IPS DF 19.7 (cell line): ENCODE measurements around the gene CHCHD2.
"Not testable (repeated sequence)": the region's sequence is repeated elsewhere in the genome, so short reads cannot be mapped to it uniquely, and the experiment has no call there.

Experiments used
- DNase-seq: peaks from one replicate; pipeline ENCODE4 v3.0.0-alpha.2; 2013; ENCODE audit warnings: low read depth, low spot score

CHCHD2 gene, protein sequence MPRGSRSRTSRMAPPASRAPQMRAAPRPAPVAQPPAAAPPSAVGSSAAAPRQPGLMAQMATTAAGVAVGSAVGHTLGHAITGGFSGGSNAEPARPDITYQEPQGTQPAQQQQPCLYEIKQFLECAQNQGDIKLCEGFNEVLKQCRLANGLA

GRCh38 chr7:56106108-56107073, at the start of gene CHCHD2:
CHCHD2 (minus strand) TSS chr7:56106476; CDS start chr7:56106413, 63 bp downstream.
- DNase-seq: no peak

DNA sequence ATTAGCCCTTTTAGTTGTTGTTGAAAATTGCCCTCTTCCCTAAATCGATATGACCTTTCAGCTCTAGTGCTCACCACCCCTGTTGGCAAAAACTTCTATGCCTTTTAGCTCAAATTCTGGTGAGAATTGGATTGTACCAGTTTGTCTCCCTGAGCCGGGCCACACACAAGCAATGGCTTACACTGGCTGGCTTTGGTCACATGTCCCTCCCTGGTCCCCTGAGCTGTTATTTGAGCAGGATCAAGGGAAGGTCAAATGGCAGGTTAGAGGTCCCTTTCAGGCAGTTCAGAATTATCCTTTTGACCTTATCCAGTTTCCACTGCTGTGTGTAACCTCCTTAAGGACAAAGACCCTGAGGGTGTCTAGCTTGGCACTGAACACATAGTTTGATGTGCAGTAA, 24.8 kb upstream of the CHCHD2 start:
- DNase-seq: not testable (repeated sequence)

DNA sequence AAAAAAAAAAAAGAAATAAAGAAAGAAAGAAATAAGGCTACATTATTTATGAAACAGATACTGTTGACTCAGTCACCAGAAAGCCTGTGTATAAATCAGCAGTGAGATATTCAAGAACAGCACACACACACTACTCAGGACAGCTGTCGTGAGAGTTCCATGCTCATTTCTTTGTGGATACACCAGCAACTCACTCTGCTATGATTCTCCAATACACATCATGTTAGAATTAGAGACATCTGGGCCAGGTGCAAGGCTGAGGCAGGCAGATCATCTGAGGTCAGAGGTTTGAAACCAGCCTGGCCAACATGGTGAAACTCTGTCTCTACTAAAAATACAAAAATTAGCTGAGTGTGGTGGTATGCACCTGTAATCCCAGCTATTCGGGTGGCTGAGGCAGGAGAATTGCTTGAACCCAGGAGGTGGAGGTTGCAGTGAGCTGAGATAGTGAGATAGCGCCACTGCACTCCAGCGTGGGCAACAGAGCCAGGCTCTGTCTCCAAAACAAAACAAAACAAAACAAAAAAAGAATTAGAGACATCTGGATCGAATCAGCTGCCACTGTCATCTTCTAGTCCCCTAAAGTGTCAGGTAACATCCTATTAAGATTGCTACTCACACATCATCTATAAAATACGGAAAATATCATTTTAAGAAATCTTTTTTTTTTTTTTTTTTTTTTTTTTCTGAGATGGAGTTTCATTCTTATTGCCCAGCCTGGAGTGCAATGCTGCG, 21.1 kb upstream of the CHCHD2 start:
- no peak for DNase-seq

- no peak for DNase-seq
Measured at GRCh38 chr7:56125831-56126230, 19.6 kb upstream of the CHCHD2 start.

DNA sequence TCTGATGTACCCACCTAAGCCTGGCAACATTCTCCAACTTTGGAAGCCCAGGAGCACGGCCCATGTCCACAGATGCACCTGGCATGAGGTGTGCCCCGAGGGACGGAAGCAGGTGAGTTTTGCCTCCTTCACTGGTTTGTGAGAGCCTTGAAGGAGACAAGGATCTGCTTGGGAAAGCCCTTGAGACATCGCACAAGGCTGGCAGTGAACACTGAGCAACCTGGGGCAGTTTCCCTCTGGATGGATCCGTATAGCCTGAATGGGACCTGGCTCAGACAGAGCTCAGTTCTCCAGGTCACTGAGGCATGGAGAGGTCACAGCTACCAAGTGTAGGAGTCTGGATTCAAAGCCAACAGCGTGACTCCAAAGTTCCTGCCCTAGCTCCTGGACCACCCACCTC, 18.7 kb upstream of the CHCHD2 start:
- DNase-seq: no peak

GRCh38 chr7:56121440-56121839, 15.2 kb upstream of the CHCHD2 start:
- DNase-seq: no peak

GRCh38 chr7:56115852-56116538, 9.7 kb upstream of the CHCHD2 start, which contains the start of gene NUPR2:
NUPR2 (minus strand) TSS chr7:56116417; CDS start chr7:56116314, 103 bp downstream.
- no peak for DNase-seq

- not testable (repeated sequence) for DNase-seq
Measured at GRCh38 chr7:56112244-56112643, 6.0 kb upstream of the CHCHD2 start.

- no peak for DNase-seq
Measured at GRCh38 chr7:56110611-56111010, 4.3 kb upstream of the CHCHD2 start.

DNA sequence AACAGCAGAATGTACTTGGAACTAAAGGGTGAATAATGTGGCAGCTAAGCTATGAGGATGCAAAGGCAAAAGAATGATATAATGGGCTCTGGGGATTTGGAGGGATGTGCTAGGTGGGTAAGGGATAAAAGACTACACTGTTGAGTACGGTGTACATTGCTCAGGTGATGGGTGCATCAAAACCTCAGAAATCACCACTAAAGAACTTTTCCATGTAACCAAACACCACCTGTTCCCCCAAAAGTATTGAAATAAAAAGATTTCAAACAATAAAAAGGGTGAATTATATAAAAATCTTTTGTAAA, 1.6 kb upstream of the CHCHD2 start:
- DNase-seq: no peak

GRCh38 chr7:56105508-56105907, 768 bp downstream of the CHCHD2 start:
- no peak for DNase-seq

GRCh38 chr7:56104138-56104537, 2.1 kb downstream of the CHCHD2 start:
- DNase-seq: not testable (repeated sequence)

DNA sequence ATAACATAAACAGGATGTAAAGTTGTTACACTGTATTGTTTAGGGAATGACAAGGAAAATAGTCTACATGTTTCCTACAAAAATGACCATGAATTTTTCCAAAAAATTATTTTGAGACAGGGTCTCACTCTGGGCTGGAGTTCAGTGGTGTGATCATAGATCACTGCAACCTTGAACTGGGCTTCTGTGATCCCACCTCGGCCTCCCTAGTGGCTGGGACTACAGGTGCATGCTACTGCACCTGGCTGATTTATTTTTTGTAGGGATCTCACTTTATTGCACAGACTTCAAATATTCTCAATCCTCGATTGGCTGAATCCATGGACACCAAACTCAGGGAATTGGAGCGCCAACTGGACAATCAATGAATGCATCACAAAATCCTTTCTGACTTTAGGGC, 6.6 kb downstream of the CHCHD2 start:
- DNase-seq: no peak

- not testable (repeated sequence) for DNase-seq
Measured at GRCh38 chr7:56098187-56099008, 7.9 kb downstream of the CHCHD2 start.

- DNase-seq: no peak
Measured at GRCh38 chr7:56097700-56098099, 8.6 kb downstream of the CHCHD2 start.

- DNase-seq: no peak
Measured at GRCh38 chr7:56092789-56093531, 13.3 kb downstream of the CHCHD2 start, which contains the start of gene PHKG1. PHKG1 (minus strand) TSS chr7:56092952; CDS start chr7:56088941, 4,011 bp downstream.

DNA sequence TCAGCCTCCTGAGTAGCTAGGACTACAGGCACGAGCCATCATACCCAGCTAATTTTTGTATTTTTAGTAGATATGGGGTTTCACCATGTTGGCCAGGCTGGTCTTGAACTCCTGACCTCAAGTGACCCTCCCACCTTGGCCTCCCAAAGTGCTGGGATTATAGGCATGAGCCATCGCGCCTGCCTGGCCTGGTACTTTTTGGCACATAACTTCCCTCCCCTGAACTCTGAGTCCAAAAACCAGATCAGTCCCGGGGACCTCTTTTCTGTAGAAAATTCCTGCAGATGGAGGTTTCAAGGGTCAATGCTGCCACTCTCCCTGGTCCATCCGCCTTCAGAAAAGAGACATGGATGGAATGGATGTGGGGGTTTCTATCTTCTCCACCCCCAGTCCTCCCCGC, 13.9 kb downstream of the CHCHD2 start:
- not testable (repeated sequence) for DNase-seq

DNA sequence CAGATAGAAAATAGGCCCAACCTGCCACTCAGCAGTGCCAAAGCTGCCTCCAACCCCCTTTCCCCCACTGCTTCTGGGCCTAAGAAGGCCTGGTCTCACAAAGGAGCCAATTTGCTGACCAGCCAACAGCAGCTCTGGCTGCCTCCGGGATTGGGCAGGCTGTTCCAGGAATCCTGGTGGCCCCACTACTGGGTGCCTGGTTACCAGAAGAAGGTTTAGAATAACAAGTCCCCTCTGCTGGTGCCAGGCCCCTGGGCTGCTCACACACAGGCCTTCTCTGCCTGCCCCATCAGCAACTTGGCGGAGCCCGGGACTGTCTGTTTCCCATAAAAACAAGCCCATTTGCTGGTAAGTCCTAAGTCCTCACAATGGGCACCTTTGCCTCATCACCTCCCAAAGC, 14.7 kb downstream of the CHCHD2 start:
- DNase-seq: no peak

DNA sequence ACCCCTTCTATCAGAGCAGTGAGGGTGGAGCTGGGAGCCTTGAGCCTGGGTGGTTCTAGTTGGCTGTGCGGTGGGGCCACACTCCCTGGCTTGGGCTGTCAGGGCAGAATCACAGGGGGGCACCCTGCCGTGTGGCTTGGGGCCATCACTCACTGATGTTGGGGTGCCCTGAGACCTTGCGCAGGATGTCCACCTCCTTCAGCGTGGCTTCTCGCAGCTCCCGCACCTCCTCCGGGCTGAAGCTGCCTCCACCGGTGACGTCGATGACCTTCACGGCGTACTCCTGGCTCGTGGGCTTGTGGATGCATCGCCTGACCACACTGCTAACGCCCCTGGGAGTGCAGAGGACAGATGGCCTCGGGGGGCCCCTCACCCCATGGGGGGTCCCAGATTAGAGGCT, 18.8 kb downstream of the CHCHD2 start:
- DNase-seq: no peak

DNA sequence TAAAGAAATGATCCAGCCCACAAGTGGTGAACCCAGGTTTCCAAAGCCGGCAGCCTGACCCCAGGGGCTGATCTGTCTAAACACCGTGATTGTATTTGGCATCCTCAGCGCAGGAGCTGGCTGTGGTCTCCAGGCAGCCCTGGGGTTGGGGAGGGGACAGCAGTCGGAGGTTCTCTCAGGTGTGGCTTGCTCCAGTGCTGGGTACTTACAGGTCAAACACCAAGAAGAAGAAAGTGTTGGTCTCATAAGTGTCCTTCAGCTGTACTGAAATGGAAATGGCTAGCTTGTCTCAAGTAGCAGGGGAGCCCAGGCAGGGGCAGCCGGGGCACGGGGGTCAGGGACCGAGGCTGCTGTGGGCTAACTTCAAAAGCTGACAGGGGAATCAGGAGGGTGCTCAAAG, 19.5 kb downstream of the CHCHD2 start:
- DNase-seq: no peak
